H1 (cell line): ENCODE measurements around the gene TDP2. TPM values are rescaled to one million over a fixed set of nuclear protein-coding genes. Genes with fewer than 3 reads are reported as not detected.

Experiments used
- CTCF ChIA-PET: fragments of 300-600 bp; sonication (Branson Sonifier 250); formaldehyde crosslinking; loops from one replicate; lab custom pipeline; 2021; ENCODE audit not compliant: partially characterized antibody; lab: Charles Lee
- POLR2A ChIA-PET: fragments of 300-600 bp; sonication (Branson Sonifier 250); formaldehyde crosslinking; loops from one replicate; lab custom pipeline; 2021; ENCODE audit warnings: inconsistent platforms; ENCODE audit not compliant: partially characterized antibody; lab: Charles Lee
- DNase-seq, 2 experiments: peaks; one replicate each; pipeline versions ENCODE4 v3.0.0 to v3.0.0-alpha.2; 2010 to 2022; ENCODE audit warnings: low spot score in 2 of 2, low read depth in 1 of 2, mixed read lengths in 1 of 2
- FAIRE-seq: peaks from 2 replicates; lab custom pipeline; 2011; peaks lifted over from hg19 to GRCh38; lab: Jason Lieb, UNC
- H2AFZ ChIP-seq: 2 replicates; pipeline ENCODE4 v1.8.1; 2012; ENCODE audit warnings: low read length, inconsistent platforms
- H2AK5ac ChIP-seq: 2 replicates; pipeline ENCODE4 v1.6.1; 2013; ENCODE audit warnings: low read depth, low read length
- H2BK120ac ChIP-seq: replicated peaks from 2 replicates; pipeline ENCODE3; 2013; ENCODE audit warnings: low read depth, low read length, inconsistent platforms
- H2BK12ac ChIP-seq: 2 replicates; pipeline ENCODE4 v1.6.1; 2013; ENCODE audit warnings: low read depth, low read length
- H2BK15ac ChIP-seq: 2 replicates; pipeline ENCODE4 v1.6.1; 2013; ENCODE audit warnings: low read length
- H2BK20ac ChIP-seq: 2 replicates; pipeline ENCODE4 v1.6.1; 2013; ENCODE audit warnings: low read length
- H2BK5ac ChIP-seq: 2 replicates; pipeline ENCODE4 v1.6.1; 2013; ENCODE audit warnings: low read depth, low read length
- H3K14ac ChIP-seq: 2 replicates; pipeline ENCODE4 v1.6.1; 2013; ENCODE audit warnings: inconsistent platforms; ENCODE audit not compliant: insufficient read length
- H3K18ac ChIP-seq: 2 replicates; pipeline ENCODE4 v1.6.1; 2013; ENCODE audit warnings: low read length; ENCODE audit errors: extremely low read depth
- H3K23ac ChIP-seq: 2 replicates; pipeline ENCODE4 v1.6.1; 2013; ENCODE audit warnings: inconsistent platforms; ENCODE audit not compliant: insufficient read length
- H3K23me2 ChIP-seq: 2 replicates; pipeline ENCODE4 v1.6.1; 2013; ENCODE audit warnings: low read depth, low read length
- H3K27ac ChIP-seq: 2 replicates; pipeline ENCODE4 v1.6.1; 2011; ENCODE audit warnings: low read depth, low read length, inconsistent platforms
- H3K27me3 ChIP-seq, 4 experiments: replicated peaks in 1 of 4; 1 replicate in 1 of 4; 2 replicates in 3 of 4; pipeline versions ENCODE4 v1.6.1 to v1.8.1; 2011 to 2013; ENCODE audit warnings: low read length in 3 of 4, mild to moderate bottlenecking in 3 of 4, inconsistent platforms in 2 of 4, mixed read lengths in 2 of 4, moderate library complexity in 1 of 4; ENCODE audit not compliant: control insufficient read depth in 3 of 4, insufficient read depth in 3 of 4; ENCODE audit errors: extremely low read depth in 1 of 4
- H3K36me3 ChIP-seq, 4 experiments: 2 replicates each; pipeline versions ENCODE4 v1.6.1 to v1.8.1; 2011 to 2013; ENCODE audit warnings: mild to moderate bottlenecking in 4 of 4, low read length in 3 of 4, moderate library complexity in 2 of 4, control low read depth in 1 of 4, inconsistent platforms in 1 of 4; ENCODE audit not compliant: insufficient read depth in 4 of 4, control insufficient read depth in 2 of 4
- H3K4ac ChIP-seq: replicated peaks from 2 replicates; pipeline ENCODE3; 2013; ENCODE audit warnings: low read length, low read depth, mixed read lengths, inconsistent platforms; ENCODE audit not compliant: insufficient read length
- H3K4me1 ChIP-seq, 4 experiments: replicated peaks in 1 of 4; 1 replicate in 1 of 4; 2 replicates in 3 of 4; pipeline versions ENCODE4 v1.6.1 to v1.8.1; 2011 to 2013; ENCODE audit warnings: low read length in 3 of 4, inconsistent platforms in 2 of 4, mixed read lengths in 1 of 4; ENCODE audit not compliant: insufficient read depth in 4 of 4, control insufficient read depth in 3 of 4
- H3K4me2 ChIP-seq, 2 experiments: 2 replicates each; pipeline versions ENCODE4 v1.6.1 to v1.8.1; 2011 to 2013; ENCODE audit warnings: low read depth in 2 of 2, low read length in 2 of 2, control low read depth in 1 of 2, inconsistent platforms in 1 of 2, mild to moderate bottlenecking in 1 of 2; ENCODE audit not compliant: insufficient read depth in 1 of 2
- H3K4me3 ChIP-seq, 4 experiments: fragments of 200-600, 300-600 bp in 1 of 4; sonication (generic), shearing (Covaris generic), sonication (Bioruptor Twin) in 1 of 4; 2 replicates each; pipeline versions ENCODE4 v1.5.1 to v1.8.1; 2011 to 2016; ENCODE audit warnings: low read length in 4 of 4, low read depth in 3 of 4, control low read depth in 2 of 4, inconsistent platforms in 2 of 4, mild to moderate bottlenecking in 2 of 4, mixed read lengths in 1 of 4, moderate library complexity in 1 of 4; ENCODE audit not compliant: insufficient read depth in 2 of 4; ENCODE audit errors: extremely low read depth in 1 of 4
- H3K56ac ChIP-seq: replicated peaks from 2 replicates; pipeline ENCODE3; 2013; ENCODE audit warnings: low read depth, mild to moderate bottlenecking, mixed read lengths, low read length, inconsistent platforms; ENCODE audit not compliant: insufficient read length
- H3K79me1 ChIP-seq: 2 replicates; pipeline ENCODE4 v1.6.1; 2013; ENCODE audit warnings: low read depth, low read length, control low read depth
- H3K79me2 ChIP-seq, 2 experiments: 2 replicates each; pipeline versions ENCODE4 v1.6.1 to v1.8.1; 2012 to 2013; ENCODE audit warnings: low read length in 2 of 2, mild to moderate bottlenecking in 2 of 2, inconsistent platforms in 1 of 2; ENCODE audit not compliant: insufficient read depth in 2 of 2, control insufficient read depth in 1 of 2
- H3K9ac ChIP-seq, 4 experiments: replicated peaks in 1 of 4; 1 replicate in 1 of 4; 2 replicates in 3 of 4; pipeline versions ENCODE4 v1.6.1 to v1.8.1; 2011 to 2013; ENCODE audit warnings: low read depth in 3 of 4, low read length in 3 of 4, control low read depth in 2 of 4, mild to moderate bottlenecking in 2 of 4, moderate library complexity in 2 of 4, inconsistent platforms in 1 of 4; ENCODE audit errors: extremely low read depth in 1 of 4
- H3K9me3 ChIP-seq, 2 experiments: 2 replicates each; pipeline versions ENCODE4 v1.6.1 to v1.8.1; 2012 to 2013; ENCODE audit warnings: mild to moderate bottlenecking in 2 of 2, moderate library complexity in 2 of 2, control low read depth in 1 of 2, inconsistent platforms in 1 of 2, low read depth in 1 of 2, low read length in 1 of 2, mixed read lengths in 1 of 2; ENCODE audit not compliant: insufficient read depth in 2 of 2
- H4K20me1 ChIP-seq, 2 experiments: replicated peaks in 1 of 2; 2 replicates each; pipeline versions ENCODE3 to v1.8.1; 2011 to 2013; ENCODE audit warnings: inconsistent platforms in 2 of 2, low read length in 2 of 2, mild to moderate bottlenecking in 1 of 2; ENCODE audit not compliant: insufficient read depth in 2 of 2, control insufficient read depth in 1 of 2
- H4K5ac ChIP-seq: 2 replicates; pipeline ENCODE4 v1.6.1; 2013; ENCODE audit warnings: low read length, low read depth, mixed read lengths, inconsistent platforms; ENCODE audit not compliant: insufficient read length
- H4K8ac ChIP-seq: 2 replicates; pipeline ENCODE4 v1.8.0; 2013; ENCODE audit warnings: mild to moderate bottlenecking, moderate library complexity, low read length, inconsistent platforms; ENCODE audit not compliant: insufficient read depth; ENCODE audit errors: extremely low read depth
- H4K91ac ChIP-seq: replicated peaks from 2 replicates; pipeline ENCODE3; 2013; ENCODE audit warnings: low read length, mixed read lengths, inconsistent platforms; ENCODE audit not compliant: insufficient read length
- FOSL1 ChIP-seq: IDR thresholded peaks from 2 replicates; pipeline ENCODE4 v1.6.1; 2011; ENCODE audit warnings: mild to moderate bottlenecking, low read depth, low read length, moderate library complexity; ENCODE audit not compliant: insufficient read depth
- POU5F1 ChIP-seq: IDR thresholded peaks from 2 replicates; pipeline ENCODE4 v1.6.1; 2011; ENCODE audit warnings: low read depth, mild to moderate bottlenecking, low read length, moderate library complexity
- SAP30 ChIP-seq: fragments of 300-600 bp; sonication (generic); IDR thresholded peaks from 2 replicates; pipeline ENCODE4 v1.7.1; 2012; ENCODE audit warnings: low read length, moderate library complexity, mild to moderate bottlenecking, inconsistent platforms; ENCODE audit not compliant: insufficient read depth, insufficient replicate concordance
- TAF7 ChIP-seq: optimal IDR thresholded peaks from 2 replicates; pipeline ENCODE3; 2011; ENCODE audit warnings: low read depth, mild to moderate bottlenecking, inconsistent platforms, low read length, moderate library complexity, borderline replicate concordance
- TEAD4 ChIP-seq: IDR thresholded peaks from 2 replicates; pipeline ENCODE4 v1.6.1; 2012; ENCODE audit warnings: low read depth, low read length, inconsistent platforms, mixed read lengths
- polyA plus RNA-seq, 7 experiments: library from polyadenylated mRNA; depleted of rRNA in 3 of 7; stranded (reverse) in 5 of 7; unstranded in 2 of 7; fragments of >200 nt in 5 of 7; fragments of 200-250 nt in 2 of 7; gene quantifications; 1 replicate in 5 of 7; 2 replicates in 1 of 7; 4 replicates in 1 of 7; pipeline versions ENCODE4 v1.2.1 to v1.2.3, GENCODE V29; 2011 to 2013; ENCODE audit warnings: missing spikeins in 2 of 7, mixed read lengths in 2 of 7
- total RNA-seq: library from RNA; stranded (reverse); fragmentation: NEBNext Ultra II Directional; extraction: Animal tissue kit (Norgen Biotek cat#: 25700); gene quantifications from 2 replicates; pipeline ENCODE4 v1.2.1, GENCODE V29; 2021

TDP2 gene
- total and polyA plus RNA-seq, 2 of the 8 experiments (the other 6 are each of a cell fraction or from before 2014, with no cell fraction given), result 18.8 to 51.6 TPM

DNA sequence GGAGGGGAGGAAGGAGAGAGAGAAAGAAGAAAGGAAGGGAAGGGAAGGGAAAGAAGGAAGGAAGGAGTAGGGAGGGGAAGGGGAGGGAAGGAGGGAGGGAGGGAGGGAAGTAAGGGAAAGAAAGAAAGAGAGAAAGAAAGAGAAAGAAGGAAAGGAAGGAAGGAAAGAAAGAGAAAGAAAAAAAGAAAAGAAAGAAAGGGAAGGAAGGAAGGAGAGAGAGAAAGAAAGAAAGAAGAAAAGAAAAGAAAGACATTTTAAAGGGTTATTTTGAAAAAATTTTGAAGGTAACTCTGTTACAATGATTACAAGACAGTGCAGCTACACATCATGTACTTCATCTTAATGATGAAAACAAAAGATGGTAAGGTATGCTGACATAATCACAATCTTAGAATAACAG, 24.6 kb downstream of the TDP2 start:
- Histone ChIP-seq H3K4ac (no peak overlapping the region), H2AFZ (no peak overlapping the region), H4K91ac (no peak overlapping the region), H2BK5ac (no peak overlapping the region), H3K9me3 (no peaks in the 10 kb centered on the region), H3K56ac (no peak overlapping the region), H3K4me3 (no peak overlapping the region), H3K79me2 (no peaks in the 10 kb centered on the region)
- POLR2A ChIA-PET, result no interaction called here
- TF ChIP-seq POU5F1 (no peak), TAF7 (no peak), FOSL1 (no peak), TEAD4 (no peak), SAP30 (no peak)
- TF ChIP-seq, all 59 proteins: peak for 0
- FAIRE-seq (no peak), DNase-seq (no peak)
- Histone ChIP-seq H2AK5ac (no peak overlapping the region), H3K9ac (no peak overlapping the region), H3K14ac (no peak overlapping the region), H2BK120ac (no peak overlapping the region), H3K4me1 (no peaks in the 10 kb centered on the region), H3K79me1 (no peaks in the 10 kb centered on the region), H2BK12ac (no peak overlapping the region), H3K23ac (no peak overlapping the region), H3K18ac (no peak overlapping the region), H4K20me1 (no peaks in the 10 kb centered on the region), H3K4me2 (no peak overlapping the region), H2BK15ac (no peak overlapping the region), H3K27ac (no peak overlapping the region), H2BK20ac (no peak overlapping the region), H3K23me2 (peaks cover 5% of the 10 kb centered on the region), H3K27me3 (no peaks in the 10 kb centered on the region; a peak in 1 of 7 replicates), H4K8ac (no peak overlapping the region), H4K5ac (no peak overlapping the region), H3K36me3 (no peaks in the 10 kb centered on the region)
- CTCF ChIA-PET, result no interaction called here
